Gastroesophageal sphincter (tissue), 4 donors: ENCODE measurements around the gene MTMR4. TPM values are rescaled to one million over a fixed set of nuclear protein-coding genes. Genes with fewer than 3 reads are reported as not detected.
A peak's percentile ranks its signal among the peaks of the same experiment; 100 is the strongest.

Source experiments
- ATAC-seq: fragments of 150-250 bp; one replicate; pipeline ENCODE4 v1.9.1; 2016; ENCODE audit warnings: mild to moderate bottlenecking, moderate library complexity
- H3K27ac ChIP-seq, 4 donors: fragments of 200-600 bp; sonication (generic) in 3 of 4; 1 replicate in 3 of 4; 2 replicates in 1 of 4; pipeline ENCODE4 v1.5.1; 2016 to 2019
- H3K27me3 ChIP-seq: fragments of 200-600 bp; sonication (generic); one replicate; pipeline ENCODE4 v1.5.1; 2019
- H3K36me3 ChIP-seq, 2 donors: fragments of 200-600 bp; sonication (generic); one replicate each; pipeline ENCODE4 v1.5.1; 2019; ENCODE audit warnings: control low read depth in 1 of 2
- H3K4me1 ChIP-seq, 3 donors: fragments of 200-600 bp; sonication (generic); 1 replicate in 2 of 3; 2 replicates in 1 of 3; pipeline ENCODE4 v1.5.1; 2016 to 2019; ENCODE audit warnings: control low read depth in 2 of 3
- H3K4me3 ChIP-seq, 2 donors: fragments of 200-600 bp; sonication (generic); one replicate each; pipeline ENCODE4 v1.5.1; 2019; ENCODE audit warnings: mild to moderate bottlenecking in 1 of 2, moderate library complexity in 1 of 2
- H3K9me3 ChIP-seq, 3 donors: fragments of 200-600 bp; sonication (generic); one replicate each; pipeline ENCODE4 v1.5.1; 2017 to 2019; ENCODE audit warnings: control low read depth in 2 of 3
- EP300 ChIP-seq: sonication (generic); formaldehyde crosslinking; IDR thresholded peaks from one replicate; pipeline ENCODE4 v1.6.1; 2017; ENCODE audit warnings: antibody characterized with exemption, mild to moderate bottlenecking
- POLR2A ChIP-seq, 2 donors: fragments of 450-650 bp; IDR thresholded peaks; one replicate each; pipeline ENCODE4 v1.6.1; 2017; ENCODE audit warnings: antibody characterized with exemption in 2 of 2, mild to moderate bottlenecking in 2 of 2, moderate library complexity in 1 of 2
- POLR2AphosphoS5 ChIP-seq: sonication (generic); formaldehyde crosslinking; IDR thresholded peaks from one replicate; pipeline ENCODE4 v1.6.1; 2017; ENCODE audit warnings: antibody characterized with exemption
- WGBS, 2 donors: methylation state at CpG; one replicate each; pipeline ENCODE4 v1.1.5; 2018; ENCODE audit warnings: low coverage in 1 of 2; 5-methylcytosine and 5-hydroxymethylcytosine counted together
- total RNA-seq, 4 donors: library from RNA; depleted of rRNA; stranded (reverse); fragments of >200 nt; gene quantifications; one replicate each; pipeline ENCODE4 v1.1.0, GENCODE V29; 2016
- TF ChIP-seq, protein P1 (sequence below), 4 experiments: fragments of 200-600 bp in 2 of 4; fragments of 450-650 bp in 2 of 4; sonication (generic) in 1 of 4; IDR thresholded peaks; one replicate each; pipeline ENCODE4 v1.5.1; 2017 to 2019; ENCODE audit warnings: antibody characterized with exemption in 4 of 4, mild to moderate bottlenecking in 2 of 4, moderate library complexity in 2 of 4

Gene MTMR4
- total RNA-seq, 4 donors from 2014 or later, result 31.6 to 36.5 (median 35.3) TPM

DNA sequence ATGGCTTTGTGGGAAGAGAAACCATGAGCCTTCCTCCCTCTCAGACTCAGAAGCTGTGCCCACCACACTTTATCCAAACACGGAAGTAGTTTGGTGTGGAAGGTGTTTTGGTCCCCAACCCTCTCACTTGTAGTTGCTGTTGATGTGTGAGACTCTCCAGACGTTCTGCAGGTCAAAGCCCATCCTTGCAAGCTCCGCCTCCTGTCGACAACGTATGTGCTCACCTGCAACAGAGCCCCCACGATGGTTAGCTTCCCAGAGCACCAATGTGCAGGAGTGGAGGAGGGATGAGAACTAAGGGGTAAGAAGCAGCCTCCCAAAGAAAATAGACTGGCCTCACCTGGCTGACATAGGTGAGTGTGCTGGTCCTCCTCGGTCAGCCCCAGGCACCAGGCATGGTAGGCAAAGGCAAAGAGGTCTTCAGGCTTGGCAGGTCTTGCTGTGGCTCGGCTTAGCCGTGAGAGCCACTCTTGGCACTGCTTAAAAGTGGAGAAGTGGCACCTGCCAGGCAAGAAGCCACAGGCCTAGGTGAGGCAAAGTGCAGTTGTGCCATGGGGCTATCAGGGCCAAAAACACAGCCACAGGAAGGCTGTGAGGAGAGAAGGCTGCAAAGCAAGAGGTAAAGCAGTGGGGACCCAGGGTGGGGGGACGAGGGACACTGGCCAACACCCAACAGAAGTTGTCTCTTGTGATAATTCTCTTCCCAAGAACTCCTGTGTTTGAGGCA lies 5.9 kb downstream of the MTMR4 start:
- Histone ChIP-seq H3K4me3 (no peak overlapping the region), H3K9me3 (no peaks in the 10 kb centered on the region), H3K36me3 (peaks cover 0 to 96% of the 10 kb centered on the region in 2 donors), H3K27ac (no peak overlapping the region), H3K27me3 (no peaks in the 10 kb centered on the region), H3K4me1 (peaks cover 0 to 11% (median 4%) of the 10 kb centered on the region in 3 donors)
- no peak for ATAC-seq
- 77% methylated on average over 7 of the region's 10 CpGs; no CpG with 5 or more reads in 1 of the 2 donors for WGBS, 2 donors
- TF ChIP-seq, protein P1, sequence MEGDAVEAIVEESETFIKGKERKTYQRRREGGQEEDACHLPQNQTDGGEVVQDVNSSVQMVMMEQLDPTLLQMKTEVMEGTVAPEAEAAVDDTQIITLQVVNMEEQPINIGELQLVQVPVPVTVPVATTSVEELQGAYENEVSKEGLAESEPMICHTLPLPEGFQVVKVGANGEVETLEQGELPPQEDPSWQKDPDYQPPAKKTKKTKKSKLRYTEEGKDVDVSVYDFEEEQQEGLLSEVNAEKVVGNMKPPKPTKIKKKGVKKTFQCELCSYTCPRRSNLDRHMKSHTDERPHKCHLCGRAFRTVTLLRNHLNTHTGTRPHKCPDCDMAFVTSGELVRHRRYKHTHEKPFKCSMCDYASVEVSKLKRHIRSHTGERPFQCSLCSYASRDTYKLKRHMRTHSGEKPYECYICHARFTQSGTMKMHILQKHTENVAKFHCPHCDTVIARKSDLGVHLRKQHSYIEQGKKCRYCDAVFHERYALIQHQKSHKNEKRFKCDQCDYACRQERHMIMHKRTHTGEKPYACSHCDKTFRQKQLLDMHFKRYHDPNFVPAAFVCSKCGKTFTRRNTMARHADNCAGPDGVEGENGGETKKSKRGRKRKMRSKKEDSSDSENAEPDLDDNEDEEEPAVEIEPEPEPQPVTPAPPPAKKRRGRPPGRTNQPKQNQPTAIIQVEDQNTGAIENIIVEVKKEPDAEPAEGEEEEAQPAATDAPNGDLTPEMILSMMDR (IDR thresholded peaks at IDR 0.05), result no peak
- TF ChIP-seq POLR2AphosphoS5, result no peak
- TF ChIP-seq POLR2A (IDR thresholded peaks at IDR 0.05), result no peak
- TF ChIP-seq EP300, result no peak

DNA sequence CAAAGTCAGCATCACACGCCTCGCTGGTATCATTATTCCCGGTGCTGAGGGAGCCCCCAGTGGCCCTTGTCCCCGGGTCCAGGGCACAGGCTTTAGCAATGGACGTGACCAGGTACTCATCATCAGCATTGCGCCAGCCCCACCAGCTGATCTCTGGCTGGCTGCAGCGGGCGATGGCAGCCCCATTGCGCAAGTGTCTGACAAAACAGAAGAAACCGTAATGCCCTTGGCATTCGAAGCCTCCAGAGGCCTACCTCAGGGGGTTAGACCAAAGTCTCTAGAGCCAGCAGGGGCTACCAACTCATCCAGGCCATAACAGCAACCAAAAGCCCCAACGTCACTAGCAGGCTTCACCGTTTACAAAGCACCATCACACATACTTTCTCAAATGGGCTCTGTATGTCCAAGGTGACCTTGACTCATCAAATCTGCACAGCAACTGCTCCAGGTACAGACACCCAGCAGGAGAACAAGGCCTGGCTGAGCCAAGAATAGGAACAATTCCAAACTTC lies 7.3 kb downstream of the MTMR4 start:
- 89 to 100% methylated on average over 1 to 4 of the region's 13 CpGs for WGBS, 2 donors

DNA sequence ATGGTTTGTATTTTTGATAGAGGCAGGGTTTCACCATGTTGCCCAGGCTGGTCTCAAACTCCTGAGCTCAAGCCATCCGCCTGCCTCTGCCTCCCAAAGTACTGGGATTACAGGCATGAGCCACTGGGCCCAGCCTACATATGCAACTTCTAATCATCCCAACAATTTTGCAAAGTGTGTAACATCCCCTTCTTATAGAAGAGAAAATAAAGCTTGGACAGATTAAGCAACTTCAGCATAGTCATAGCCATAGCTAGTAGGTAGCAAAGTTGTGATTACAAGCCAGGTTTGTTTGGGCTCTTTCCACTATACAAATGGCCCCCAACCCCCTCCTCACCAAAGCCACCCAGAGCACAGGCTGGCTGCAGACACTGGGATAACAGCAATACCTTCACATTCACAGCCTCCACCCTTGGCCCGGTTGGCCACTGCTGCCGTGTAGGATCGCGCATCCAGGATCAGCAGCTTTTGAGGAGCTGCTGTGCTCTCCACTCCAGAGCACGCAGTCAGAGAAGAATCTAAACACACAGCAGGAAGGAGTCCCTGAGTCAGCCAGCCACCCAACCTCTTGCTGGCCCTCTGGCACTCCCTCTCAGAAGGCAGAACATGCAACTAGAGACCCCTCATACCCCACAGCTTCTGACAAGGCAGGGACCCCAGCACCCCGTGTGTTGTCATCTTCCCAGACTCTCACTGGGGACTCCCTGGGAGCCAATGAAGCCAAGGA lies 7.9 kb downstream of the MTMR4 start:
- ATAC-seq, result no peak
- no peak for TF ChIP-seq POLR2AphosphoS5
- TF ChIP-seq EP300, result no peak
- no peak for TF ChIP-seq POLR2A (IDR thresholded peaks at IDR 0.05)
- TF ChIP-seq, protein P1 (IDR thresholded peaks at IDR 0.05), result no peak
- H3K27ac ChIP-seq, result no peak overlapping the region
- no peaks in the 10 kb centered on the region for H3K27me3 ChIP-seq
- H3K9me3 ChIP-seq, result no peaks in the 10 kb centered on the region
- no peaks in the 10 kb centered on the region for H3K4me1 ChIP-seq
- H3K36me3 ChIP-seq, result peaks cover 0 to 100% of the 10 kb centered on the region in 2 donors
- H3K4me3 ChIP-seq, result no peak overlapping the region
- WGBS, 2 donors, result 83 to 86% methylated on average over 1 of the region's 7 CpGs

More for the DNA sequence above, 7.3 kb downstream of the MTMR4 start:
- H3K4me1 ChIP-seq, result no peaks in the 10 kb centered on the region
- no peak for ATAC-seq
- no peak overlapping the region for H3K4me3 ChIP-seq
- H3K27ac ChIP-seq, result no peak overlapping the region
- H3K27me3 ChIP-seq, result no peaks in the 10 kb centered on the region
- TF ChIP-seq, protein P1 (IDR thresholded peaks at IDR 0.05), result no peak
- TF ChIP-seq EP300 (no peak), POLR2A (IDR thresholded peaks at IDR 0.05) (no peak), POLR2AphosphoS5 (no peak)
- H3K9me3 ChIP-seq, result no peaks in the 10 kb centered on the region
- peaks cover 0 to 100% of the 10 kb centered on the region in 2 donors for H3K36me3 ChIP-seq

DNA sequence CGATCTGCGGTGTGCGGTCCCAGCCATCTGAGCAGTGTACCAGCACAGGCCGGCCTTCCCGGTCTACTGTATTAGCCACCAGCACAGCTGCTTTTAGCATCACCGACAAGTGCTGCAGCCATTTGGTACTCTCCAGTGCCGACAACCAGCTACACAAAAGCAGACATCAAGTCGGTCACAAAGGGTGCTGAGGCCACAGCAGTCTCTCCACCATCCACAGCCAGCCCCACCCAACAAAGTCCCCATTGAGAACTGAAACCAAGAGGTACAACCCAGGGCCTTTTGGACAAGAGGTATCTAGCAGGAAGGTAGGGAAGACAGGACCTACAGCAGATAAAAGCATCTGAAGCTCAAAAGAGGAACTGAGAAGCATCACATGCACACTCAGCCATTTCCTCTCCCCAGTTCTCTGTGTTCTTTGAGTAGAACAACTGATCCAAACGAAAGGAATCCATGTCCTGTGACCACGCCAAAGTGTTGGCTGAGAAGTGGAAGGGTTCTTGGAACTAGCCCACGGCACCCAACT lies 9.5 kb downstream of the MTMR4 start:
- TF ChIP-seq POLR2AphosphoS5 (no peak), EP300 (no peak), POLR2A (IDR thresholded peaks at IDR 0.05) (no peak)
- TF ChIP-seq, protein P1 (IDR thresholded peaks at IDR 0.05), result no peak
- peak; percentile 22 for ATAC-seq
- Histone ChIP-seq H3K9me3 (no peaks in the 10 kb centered on the region), H3K27ac (no peak overlapping the region), H3K36me3 (peaks cover 0 to 100% of the 10 kb centered on the region in 2 donors), H3K4me3 (no peak overlapping the region), H3K4me1 (no peaks in the 10 kb centered on the region), H3K27me3 (no peaks in the 10 kb centered on the region)
- 38 to 75% methylated on average over 2 to 8 of the region's 11 CpGs for WGBS, 2 donors
